K562 (cell line): ENCODE measurements around the gene ADD1. TPM values are rescaled to one million over a fixed set of nuclear protein-coding genes. Genes with fewer than 3 reads are reported as not detected.

Experiments used
- ATAC-seq: fragments of 200-7000 bp; cut with Tn5 transposase; 3 replicates; pipeline ENCODE4 v1.9.1; 2020; ENCODE audit warnings: moderate library complexity
- Bru-seq: library from RNA; stranded (reverse); fragments of 400-500 nt; gene quantifications from one replicate; lab custom pipeline; 2021; lab: Mats Ljungman, UMichigan
- BruChase-seq, 2 experiments: library from RNA; stranded (reverse); fragments of 400-500 nt; gene quantifications; one replicate each; lab custom pipeline; 2021; lab: Mats Ljungman, UMichigan
- BruUV-seq: library from RNA; stranded (reverse); fragments of 400-500 nt; replicated peaks from 2 replicates; lab custom pipeline; 2021; lab: Mats Ljungman, UMichigan
- CTCF ChIA-PET: fragments of 300-600 bp; formaldehyde crosslinking; extraction: SDS; loops from one replicate; lab custom pipeline; 2021; ENCODE audit warnings: low intra/inter-chr PET ratio; lab: Yijun Ruan, JAX
- POLR2A ChIA-PET: fragments of 300-600, 350-650 bp; sonication (Branson Sonifier 250); formaldehyde crosslinking; extraction: SDS; loops from one replicate; lab custom pipeline; 2021; ENCODE audit warnings: antibody characterized with exemption, inconsistent platforms; lab: Yijun Ruan, JAX
- DNase-seq, 4 experiments: peaks; one replicate each; pipeline versions ENCODE4 v3.0.0 to v3.0.0-alpha.2; 2011 to 2018; ENCODE audit warnings: low spot score in 3 of 4, mixed read lengths in 3 of 4; ENCODE audit errors: extremely low read depth in 1 of 4
- FAIRE-seq: peaks from 2 replicates; lab custom pipeline; 2011; peaks lifted over from hg19 to GRCh38; lab: Jason Lieb, UNC
- H2AFZ ChIP-seq: 2 replicates; pipeline ENCODE4 v1.6.0; 2011; ENCODE audit warnings: low read depth, low read length, control low read depth, inconsistent platforms
- H3K27ac ChIP-seq: fragments of 200-600 bp; 3 replicates; pipeline ENCODE4 v1.8.0; 2011; ENCODE audit warnings: low read depth, mild to moderate bottlenecking, control low read depth, inconsistent platforms, low read length, moderate library complexity, mixed read lengths; ENCODE audit errors: extremely low read depth
- H3K27me3 ChIP-seq, 2 experiments: fragments of 300-600 bp in 1 of 2; 2 replicates in 1 of 2; 3 replicates in 1 of 2; pipeline versions ENCODE4 v1.6.0 to v1.8.0; 2011; ENCODE audit warnings: inconsistent platforms in 2 of 2, low read length in 2 of 2, mild to moderate bottlenecking in 1 of 2, mixed read lengths in 1 of 2, moderate library complexity in 1 of 2; ENCODE audit not compliant: control insufficient read depth in 2 of 2, insufficient read depth in 2 of 2
- H3K36me3 ChIP-seq: fragments of 300-600 bp; 3 replicates; pipeline ENCODE4 v1.8.0; 2011; ENCODE audit warnings: mild to moderate bottlenecking, low read length, inconsistent platforms; ENCODE audit not compliant: control insufficient read depth, insufficient read depth
- H3K4me1 ChIP-seq, 2 experiments: fragments of 200-600 bp in 1 of 2; replicated peaks in 1 of 2; 2 replicates in 1 of 2; 3 replicates in 1 of 2; pipeline versions ENCODE4 v1.5.1 to v1.8.0; 2011; ENCODE audit warnings: inconsistent platforms in 2 of 2, low read length in 2 of 2, mild to moderate bottlenecking in 1 of 2, mixed read lengths in 1 of 2, moderate library complexity in 1 of 2; ENCODE audit not compliant: control insufficient read depth in 2 of 2, insufficient read depth in 2 of 2
- H3K4me2 ChIP-seq: 2 replicates; pipeline ENCODE4 v1.6.1; 2011; ENCODE audit warnings: low read length, control low read depth, inconsistent platforms, mixed read lengths; ENCODE audit not compliant: insufficient read depth
- H3K4me3 ChIP-seq: fragments of 200-600 bp; sonication (generic), shearing (Covaris generic); 2 replicates; pipeline ENCODE4 v1.5.1; 2016; ENCODE audit warnings: control low read depth, inconsistent platforms
- H3K79me2 ChIP-seq: fragments of 200-600 bp; 3 replicates; pipeline ENCODE4 v1.8.0; 2011; ENCODE audit warnings: low read length, inconsistent platforms; ENCODE audit not compliant: control insufficient read depth, insufficient read depth
- H3K9ac ChIP-seq, 2 experiments: 2 replicates each; pipeline versions ENCODE4 v1.6.0 to v1.6.1; 2011; ENCODE audit warnings: low read depth in 2 of 2, low read length in 2 of 2, control low read depth in 1 of 2, inconsistent platforms in 1 of 2, mild to moderate bottlenecking in 1 of 2, mixed read lengths in 1 of 2; ENCODE audit not compliant: insufficient read depth in 1 of 2
- H3K9me1 ChIP-seq: one replicate; pipeline ENCODE4 v1.6.0; 2011; ENCODE audit warnings: inconsistent platforms, mild to moderate bottlenecking, low read length, moderate library complexity; ENCODE audit not compliant: control insufficient read depth, insufficient read depth
- H3K9me3 ChIP-seq: replicated peaks from 2 replicates; pipeline ENCODE4 v1.5.1; 2011; ENCODE audit warnings: low read depth, low read length, inconsistent platforms; ENCODE audit not compliant: control insufficient read depth, insufficient read depth
- H4K20me1 ChIP-seq: replicated peaks from 2 replicates; pipeline ENCODE4 v1.6.1; 2011; ENCODE audit warnings: low read length, inconsistent platforms, mixed read lengths; ENCODE audit not compliant: control insufficient read depth, insufficient read depth
- ARID1B ChIP-seq: fragments of 450-650 bp; IDR thresholded peaks from 2 replicates; pipeline ENCODE4 v1.6.1; 2016; ENCODE audit warnings: antibody characterized with exemption, mild to moderate bottlenecking, inconsistent platforms
- BRD9 ChIP-seq: fragments of 450-650 bp; IDR thresholded peaks from 2 replicates; pipeline ENCODE4 v1.6.1; 2018; ENCODE audit warnings: low read depth; ENCODE audit not compliant: partially characterized antibody
- CAMTA2 ChIP-seq: fragments of 250-450 bp; sonication (Bioruptor Pico); conservative IDR thresholded peaks from 2 replicates; pipeline ENCODE4 v1.5.1; 2022
- ERF ChIP-seq: fragments of 450-650 bp; formaldehyde crosslinking; IDR thresholded peaks from 2 replicates; pipeline ENCODE4 v1.4.0; 2020; ENCODE audit warnings: mild to moderate bottlenecking, mixed read lengths
- SAFB2 ChIP-seq: fragments of 200-400 bp; formaldehyde crosslinking; IDR thresholded peaks from 2 replicates; pipeline ENCODE4 v1.6.1; 2018; ENCODE audit warnings: borderline replicate concordance, low read length, low read depth, moderate library complexity; ENCODE audit not compliant: severe bottlenecking
- TARDBP ChIP-seq: fragments of 450-650 bp; IDR thresholded peaks from 2 replicates; pipeline ENCODE4 v1.6.1; 2016
- WGBS: fragments of 100-300 bp; shearing (Covaris generic); methylation state at CpG from one replicate; pipeline ENCODE4 v1.1.6; 2016; ENCODE audit warnings: low coverage, mixed read lengths; ENCODE audit not compliant: insufficient coverage; ENCODE audit errors: missing lambda C conversion rate; 5-methylcytosine and 5-hydroxymethylcytosine counted together
- in situ Hi-C: fragments of 300-500 bp; cut with MboI; formaldehyde crosslinking; loops from 4 replicates; pipeline ENCODE4 v1.15.0; 2018; ENCODE audit warnings: inconsistent platforms, mixed read lengths
- intact Hi-C: fragments of 100-400 bp; cut with micrococcal nuclease; formaldehyde crosslinking; loops from 2 replicates; pipeline ENCODE4 v1.14.2; 2022
- long read RNA-seq, 3 experiments: library from polyadenylated mRNA in 2 of 3; library from RNA in 1 of 3; unstranded in 2 of 3; stranded (forward) in 1 of 3; transcript quantifications; one replicate each; pipeline ENCODE4 v2.0.0, GENCODE V29; 2019 to 2022
- polyA minus RNA-seq, 3 experiments: library from RNA; depleted of rRNA, polyadenylated mRNA; stranded (reverse); fragments of >200 nt; gene quantifications; 2 replicates each; pipeline ENCODE4 v1.2.3, GENCODE V29; 2011
- polyA plus RNA-seq, 8 experiments: library from polyadenylated mRNA; depleted of rRNA in 4 of 8; stranded (reverse) in 5 of 8; unstranded in 3 of 8; fragments of >200 nt; fragmentation: Nextera tagmentation in 2 of 8; fragmentation: Illumina TruSeq in 1 of 8; extraction: Ambion mirVana in 2 of 8; extraction: Trizol in 1 of 8; gene quantifications; 2 replicates each; pipeline versions ENCODE4 v1.2.1 to v1.2.3, GENCODE V29; 2011 to 2014; ENCODE audit warnings: inconsistent platforms in 1 of 8, missing spikeins in 1 of 8
- total RNA-seq, 7 experiments: library from RNA; depleted of rRNA in 6 of 7; stranded (reverse); fragments of >200 nt in 6 of 7; fragmentation: Illumina TruSeq in 2 of 7; extraction: Trizol in 2 of 7; gene quantifications; 2 replicates each; pipeline versions ENCODE4 v1.2.1 to v1.2.3, GENCODE V29; 2011 to 2021; ENCODE audit warnings: low replicate concordance in 1 of 7

Gene ADD1, protein sequence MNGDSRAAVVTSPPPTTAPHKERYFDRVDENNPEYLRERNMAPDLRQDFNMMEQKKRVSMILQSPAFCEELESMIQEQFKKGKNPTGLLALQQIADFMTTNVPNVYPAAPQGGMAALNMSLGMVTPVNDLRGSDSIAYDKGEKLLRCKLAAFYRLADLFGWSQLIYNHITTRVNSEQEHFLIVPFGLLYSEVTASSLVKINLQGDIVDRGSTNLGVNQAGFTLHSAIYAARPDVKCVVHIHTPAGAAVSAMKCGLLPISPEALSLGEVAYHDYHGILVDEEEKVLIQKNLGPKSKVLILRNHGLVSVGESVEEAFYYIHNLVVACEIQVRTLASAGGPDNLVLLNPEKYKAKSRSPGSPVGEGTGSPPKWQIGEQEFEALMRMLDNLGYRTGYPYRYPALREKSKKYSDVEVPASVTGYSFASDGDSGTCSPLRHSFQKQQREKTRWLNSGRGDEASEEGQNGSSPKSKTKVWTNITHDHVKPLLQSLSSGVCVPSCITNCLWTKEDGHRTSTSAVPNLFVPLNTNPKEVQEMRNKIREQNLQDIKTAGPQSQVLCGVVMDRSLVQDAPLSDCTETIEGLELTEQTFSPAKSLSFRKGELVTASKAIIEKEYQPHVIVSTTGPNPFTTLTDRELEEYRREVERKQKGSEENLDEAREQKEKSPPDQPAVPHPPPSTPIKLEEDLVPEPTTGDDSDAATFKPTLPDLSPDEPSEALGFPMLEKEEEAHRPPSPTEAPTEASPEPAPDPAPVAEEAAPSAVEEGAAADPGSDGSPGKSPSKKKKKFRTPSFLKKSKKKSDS
- 289 and 338 TPM in 2 replicates for total RNA-seq (2011; cell fraction: chromatin; rRNA removed; ENCODE audit: low replicate concordance)
- 122 and 133 TPM in 2 replicates for total RNA-seq (2011; cell fraction: nucleolus; rRNA removed)
- total RNA-seq (2011; cell fraction: nucleoplasm; rRNA removed) = 186 and 236 TPM in 2 replicates
- total RNA-seq (2014; rRNA removed) = 104 and 140 TPM in 2 replicates
- total RNA-seq (2014; rRNA removed; fragmentation: Illumina TruSeq; extraction: Trizol) = 67.1 and 80.8 TPM in 2 replicates
- 74.0 and 76.9 TPM in 2 replicates for total RNA-seq (2015; rRNA removed; fragmentation: Illumina TruSeq; extraction: Trizol)
- 145 and 153 TPM in 2 replicates for total RNA-seq (2021)
- 72.4 and 77.0 TPM in 2 replicates for polyA plus RNA-seq (2011; rRNA removed)
- polyA plus RNA-seq (2011; cell fraction: cytosol; rRNA removed) = 85.9 and 111 TPM in 2 replicates
- 164 and 189 TPM in 2 replicates for polyA plus RNA-seq (2011; cell fraction: nucleus; rRNA removed)
- polyA plus RNA-seq (2012) = 141 and 159 TPM in 2 replicates
- polyA plus RNA-seq (2014; fragmentation: Illumina TruSeq; extraction: Trizol) = 99.7 and 110 TPM in 2 replicates
- polyA plus RNA-seq (2014; fragmentation: Nextera tagmentation; extraction: Ambion mirVana) = 10 to 100 TPM; 17.5 to 20.7 TPM
- 87.7 and 121 TPM in 2 replicates for polyA plus RNA-seq (2014; rRNA removed)
- 65.9 and 67.4 TPM in 2 replicates for polyA minus RNA-seq (2011; rRNA and poly(A)+ RNA removed)
- polyA minus RNA-seq (2011; cell fraction: cytosol; rRNA and poly(A)+ RNA removed) = 46.7 and 62.1 TPM in 2 replicates
- polyA minus RNA-seq (2011; cell fraction: nucleus; rRNA and poly(A)+ RNA removed) = 57.5 and 58.6 TPM in 2 replicates
- percentile 75 among the genes with signal in this experiment for Bru-seq, nascent RNA
- percentile 83 among the genes with signal in this experiment for BruChase-seq, experiment 1, labeled RNA remaining after a 2-hour chase
- percentile 86 among the genes with signal in this experiment for BruChase-seq, experiment 2, labeled RNA remaining after a 6-hour chase
- long read RNA-seq, experiment 1, full-length matches to known transcripts = 4 of 246 reads
- long read RNA-seq, experiment 1, partial matches to known transcripts = 199 of 246 reads
- long read RNA-seq, experiment 1, other reads (novel, unspliced or antisense) = 43 of 246 reads
- long read RNA-seq, experiment 2, full-length matches to known transcripts = 3 of 104 reads
- long read RNA-seq, experiment 2, partial matches to known transcripts = 52 of 104 reads
- long read RNA-seq, experiment 2, other reads (novel, unspliced or antisense) = 49 of 104 reads
- long read RNA-seq, experiment 3, partial matches to known transcripts = 9 of 18 reads
- long read RNA-seq, experiment 3, other reads (novel, unspliced or antisense) = 9 of 18 reads

DNA sequence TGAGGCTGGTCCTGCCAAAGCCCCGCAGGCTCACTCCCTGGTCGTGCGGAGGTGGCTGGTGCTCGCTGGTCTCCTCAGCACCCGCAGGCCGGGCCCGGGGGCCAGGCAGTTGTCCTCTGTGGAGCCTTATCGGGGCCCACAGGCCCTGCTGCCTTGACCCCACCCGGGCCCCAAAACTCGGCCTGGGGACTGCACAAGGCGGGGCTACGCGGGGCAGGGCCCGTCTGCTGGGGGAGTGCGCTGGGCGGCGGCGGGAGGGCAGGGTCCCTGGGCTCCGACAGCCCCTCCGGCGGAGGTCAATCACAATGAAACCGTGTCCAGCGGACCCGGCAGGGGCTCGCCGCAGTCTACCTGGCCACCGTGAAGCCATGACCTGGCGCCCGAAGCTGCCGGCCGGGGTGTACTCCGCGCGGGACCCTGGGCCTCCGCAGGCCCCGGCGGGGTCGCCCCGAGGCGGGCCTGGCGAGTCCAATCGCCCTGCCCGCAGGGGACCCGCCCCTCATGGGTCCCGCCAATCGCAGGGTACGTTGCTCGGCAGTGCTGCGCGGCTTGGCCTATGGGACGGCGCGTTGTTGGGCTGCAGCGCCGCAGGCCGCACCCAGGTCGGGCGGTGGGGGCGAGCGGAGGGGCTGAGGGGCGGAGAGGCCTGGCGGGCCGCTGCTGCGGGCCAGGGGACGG lies at the start of gene ADD1:
Gene ADD1 (plus strand): TSS at position 582 of the 678 bp plus-strand sequence. CDS start 32,072 bp downstream, outside the sequence.
- DNase-seq = peak; percentile 94 to 100 (median 100)
- Histone ChIP-seq H3K9ac (peak within 1 kb of the TSS; percentile 78 to 96), H3K27me3 (no peaks in the 10 kb centered on the region), H3K9me1 (no peaks in the 10 kb centered on the region), H4K20me1 (no peaks in the 10 kb centered on the region; the same call in 1 of the 2 replicates), H3K4me1 (peaks cover 19 to 34% of the 10 kb centered on the region in 2 experiments), H3K79me2 (peaks cover 45% of the 10 kb centered on the region), H3K36me3 (no peaks in the 10 kb centered on the region), H3K27ac (peak within 1 kb of the TSS; percentile 83), H3K4me3 (peak within 1 kb of the TSS; percentile 82), H3K9me3 (no peaks in the 10 kb centered on the region), H3K4me2 (peak within 1 kb of the TSS; percentile 86), H2AFZ (peak within 1 kb of the TSS; percentile 71)
- peak; percentile 93 for ATAC-seq
- in situ Hi-C loops (no loop called here), intact Hi-C loops (loop anchor here (5.0 kb wide), 1 partner anchor 51 kb away; the partner anchor contains the start of gene SH3BP2)
- ChIA-PET CTCF (no interaction called here), POLR2A (interaction anchor here (0.9 to 1.0 kb wide), 2 partner anchors 9 to 378 kb away, joined by 3 to 4 read pairs; no protein-coding TSS in a partner anchor)
- FAIRE-seq = peak; percentile 85
- BruUV-seq = no TSS peak
- under 1% methylated on average over 44 of the region's 65 CpGs for WGBS
- TF ChIP-seq BRD9 (no peak), ERF (peak; percentile 68; the same call in 1 of the 2 replicates), TARDBP (no peak), SAFB2 (no peak), CAMTA2 (CRISPR knock-in tag) (no peak), ARID1B (peak; percentile 69)
